GM19372 (cell line): ENCODE results near the gene CPS1.

Experiments used
- ATAC-seq: cut with Tn5 transposase; IDR thresholded peaks from one replicate; pipeline ENCODE4 v1.9.1; 2021; ENCODE audit warnings: mild to moderate bottlenecking, low read depth, moderate library complexity; ENCODE audit not compliant: unreplicated experiment

CPS1 gene

DNA sequence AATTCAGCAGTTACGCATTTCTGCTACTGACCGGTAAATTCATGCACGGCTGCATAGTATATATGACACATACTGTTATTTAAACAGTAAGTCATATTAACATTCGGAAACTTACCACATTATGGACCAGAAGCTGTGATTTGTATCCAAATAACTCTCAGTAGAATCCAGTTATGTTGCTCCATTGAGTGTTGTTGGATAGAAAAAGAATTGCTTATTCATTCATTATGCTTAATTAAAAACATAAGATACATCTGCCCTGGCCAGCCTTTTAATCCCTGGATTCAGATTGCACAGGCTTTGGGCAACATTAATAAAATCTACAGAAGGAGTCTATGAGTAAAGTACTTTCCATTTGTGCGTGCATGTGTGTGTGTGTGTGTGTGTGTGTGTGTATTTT, 111.3 kb downstream of the CPS1 start:
- ATAC-seq = no peak

DNA sequence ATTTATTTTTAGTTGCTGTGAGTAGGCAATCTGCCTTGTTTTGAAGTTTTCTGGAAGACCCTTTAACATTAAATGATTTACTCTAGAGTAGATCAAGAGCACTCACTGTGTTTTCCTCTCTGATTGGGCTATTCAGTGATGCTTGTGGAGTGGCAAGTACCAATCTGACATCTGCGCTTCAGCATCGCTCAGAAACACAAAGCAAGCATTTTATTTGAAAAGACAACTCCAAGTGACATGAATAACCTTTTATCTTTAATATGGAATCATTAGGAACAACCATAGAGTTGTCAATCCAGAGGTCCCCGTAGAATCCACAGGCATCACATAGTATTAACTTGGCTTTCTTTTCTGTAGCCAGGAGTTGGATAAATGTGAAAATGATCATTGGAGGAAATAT, 114.7 kb downstream of the CPS1 start:
- no peak for ATAC-seq

DNA sequence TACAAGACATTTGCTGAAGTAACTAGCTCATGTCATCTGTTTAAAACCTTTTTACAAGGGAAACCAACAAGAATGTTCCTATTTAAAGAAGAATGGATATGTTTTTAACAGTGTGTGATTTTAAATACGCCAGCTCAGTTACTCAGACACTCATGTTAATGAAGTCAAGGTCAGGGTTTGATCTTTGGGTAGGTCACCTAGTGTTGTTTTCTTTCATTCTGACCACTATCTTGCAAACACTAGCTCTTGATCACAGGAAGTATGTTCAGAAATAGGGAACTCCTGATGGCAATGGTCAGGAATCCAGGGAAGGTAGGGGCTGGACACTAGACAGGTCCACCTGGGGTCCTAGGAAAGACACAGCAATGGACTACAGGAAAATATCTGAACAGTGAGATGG, 116.7 kb downstream of the CPS1 start:
- no peak for ATAC-seq

DNA sequence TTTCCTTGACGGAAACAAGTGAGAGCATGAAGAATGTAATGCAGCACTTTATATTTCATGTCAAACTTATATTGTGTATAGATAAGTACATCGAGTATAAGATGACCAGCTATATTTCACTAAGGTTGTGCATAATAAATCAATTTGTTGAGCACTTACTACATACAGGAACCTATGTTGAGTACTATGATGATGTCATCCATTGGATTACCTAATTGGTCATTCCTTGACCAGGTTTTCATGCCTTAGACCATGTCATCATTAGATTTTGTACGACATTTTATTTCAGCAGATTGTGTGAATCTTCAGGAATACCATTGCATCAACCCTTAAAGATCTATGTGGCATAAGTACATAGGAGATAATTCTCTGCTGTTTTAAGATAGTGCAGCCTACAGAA, 119.7 kb downstream of the CPS1 start:
- no peak for ATAC-seq

DNA sequence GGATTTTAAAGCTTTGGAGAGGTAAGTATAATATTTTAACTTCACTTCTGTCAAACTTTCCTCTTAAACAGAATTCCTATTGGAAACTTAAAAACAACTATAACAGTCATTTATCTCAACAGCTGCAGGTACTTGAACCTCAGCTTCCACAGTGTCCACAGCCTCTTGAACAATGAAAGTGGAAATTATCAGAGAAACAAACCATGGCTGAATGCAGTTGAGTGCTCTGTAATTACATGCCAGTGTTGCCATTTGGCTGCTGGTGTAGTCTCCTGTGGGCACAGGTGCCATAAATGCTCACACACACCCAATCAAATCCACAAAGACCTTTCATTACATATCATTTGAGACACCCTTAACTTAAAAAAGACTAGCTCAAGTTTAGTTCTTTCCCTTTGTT, 125.1 kb downstream of the CPS1 start:
- no peak for ATAC-seq

DNA sequence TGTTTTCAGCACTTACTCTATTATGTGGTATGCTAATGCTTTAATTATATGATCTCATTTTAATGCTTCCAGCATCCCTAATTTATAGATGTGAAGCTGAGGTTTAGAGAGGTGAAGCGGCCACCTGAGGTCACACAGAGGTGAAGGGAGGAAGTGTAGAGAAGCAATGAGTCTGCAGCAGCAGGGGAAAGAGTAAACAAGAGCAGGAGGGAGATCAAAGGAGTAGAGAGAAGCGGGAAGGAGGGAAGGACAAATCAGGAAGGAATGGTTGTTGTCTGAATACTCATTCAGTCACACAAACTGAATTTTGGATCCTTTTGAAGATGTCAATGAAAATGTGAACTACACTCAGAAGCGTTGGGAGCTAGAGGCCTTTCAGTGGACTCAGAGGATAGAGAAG, 130.0 kb downstream of the CPS1 start:
- no peak for ATAC-seq

DNA sequence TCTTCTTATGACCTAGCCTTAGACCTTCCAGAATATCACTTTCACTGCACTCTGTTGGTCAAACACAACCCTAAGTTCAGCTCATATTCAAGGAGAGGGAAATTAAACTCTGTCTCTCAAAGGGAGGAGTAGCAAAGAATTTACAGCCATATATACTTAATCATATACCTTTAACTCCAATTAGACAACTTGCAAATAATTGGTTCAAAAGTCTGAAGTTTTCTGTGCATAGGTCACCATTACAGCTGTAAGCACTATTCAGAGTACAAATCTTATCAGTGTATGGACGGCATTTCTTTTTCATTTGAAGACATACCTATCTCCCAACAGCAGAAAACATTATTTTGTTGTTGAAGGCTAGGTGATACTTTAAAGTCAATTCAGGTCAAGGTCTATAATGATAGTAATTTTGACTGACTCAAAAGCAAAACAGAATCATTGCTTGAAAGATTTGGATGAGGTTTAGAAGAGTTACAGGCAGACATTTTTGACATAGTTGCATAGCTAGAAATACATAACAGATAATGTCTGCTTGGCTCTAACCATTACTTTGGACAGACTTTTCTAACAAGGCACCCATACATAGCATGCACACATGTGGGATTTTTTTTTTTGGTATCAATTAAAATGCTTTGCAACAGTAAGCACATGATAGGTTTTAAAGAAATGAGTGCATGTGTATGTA, 131.5 kb downstream of the CPS1 start:
- no peak for ATAC-seq

DNA sequence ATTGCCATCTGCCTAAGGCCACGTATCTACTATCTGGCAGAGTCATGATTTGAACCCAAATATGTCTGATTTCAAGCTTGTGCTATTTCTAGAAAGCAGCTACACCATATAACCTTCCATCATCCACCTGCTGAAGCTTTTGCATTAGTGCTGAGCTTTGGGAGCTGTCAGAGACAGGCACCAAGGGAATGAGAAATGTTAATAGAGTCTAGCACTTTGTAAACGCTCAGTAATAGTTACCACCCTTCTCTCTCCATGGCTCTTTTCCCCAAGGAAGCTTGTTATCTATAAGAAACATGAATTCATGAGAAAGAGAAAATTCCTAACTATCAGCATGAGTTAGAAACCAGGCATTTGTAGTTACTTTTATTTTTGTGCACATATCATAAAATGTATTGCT, 151.5 kb downstream of the CPS1 start:
- no peak for ATAC-seq

DNA sequence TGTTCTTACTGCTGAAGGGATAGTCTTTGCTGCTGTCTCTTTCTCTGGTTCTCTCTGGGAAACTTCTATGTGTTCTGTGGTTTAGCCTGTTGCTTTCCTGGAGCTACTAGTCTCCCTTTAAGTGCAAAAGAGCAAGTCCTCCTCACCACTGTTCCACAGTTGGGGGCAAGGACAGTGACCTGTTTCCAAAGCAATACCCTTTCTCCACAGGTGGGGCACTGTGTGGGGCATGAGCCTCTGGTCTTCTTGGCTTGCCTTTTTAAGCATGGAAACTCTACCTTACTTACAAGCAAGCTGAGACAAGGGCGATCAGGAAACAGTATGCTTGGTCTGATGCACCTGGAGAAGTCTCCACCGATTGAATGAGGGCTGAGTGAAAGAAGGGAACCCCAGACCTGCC, 156.7 kb downstream of the CPS1 start:
- no peak for ATAC-seq

DNA sequence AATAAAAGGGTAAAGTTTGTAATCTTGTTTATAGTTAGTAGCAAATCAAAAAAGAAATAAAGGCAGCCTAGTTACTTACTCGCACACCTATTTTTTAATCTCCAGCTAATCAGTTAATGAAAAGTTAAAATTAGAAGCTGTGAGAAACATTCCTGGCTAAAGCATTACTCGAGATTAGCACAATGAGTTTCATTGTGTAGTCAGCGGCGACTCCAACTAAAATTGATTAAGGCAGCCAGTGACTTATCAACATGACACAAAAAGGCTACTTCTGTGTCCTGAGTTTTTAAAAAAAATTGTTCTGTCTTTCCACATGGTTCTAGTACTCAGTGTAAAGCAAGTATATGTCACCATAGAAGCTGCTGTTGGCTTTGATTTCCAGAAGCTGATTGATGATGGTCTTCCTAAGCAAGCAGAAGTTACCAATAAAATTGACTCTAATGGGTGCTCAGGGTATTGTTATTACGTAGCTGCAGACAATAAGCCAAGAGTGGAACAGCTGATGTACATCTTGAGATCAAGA, 159.2 kb downstream of the CPS1 start:
- no peak for ATAC-seq

DNA sequence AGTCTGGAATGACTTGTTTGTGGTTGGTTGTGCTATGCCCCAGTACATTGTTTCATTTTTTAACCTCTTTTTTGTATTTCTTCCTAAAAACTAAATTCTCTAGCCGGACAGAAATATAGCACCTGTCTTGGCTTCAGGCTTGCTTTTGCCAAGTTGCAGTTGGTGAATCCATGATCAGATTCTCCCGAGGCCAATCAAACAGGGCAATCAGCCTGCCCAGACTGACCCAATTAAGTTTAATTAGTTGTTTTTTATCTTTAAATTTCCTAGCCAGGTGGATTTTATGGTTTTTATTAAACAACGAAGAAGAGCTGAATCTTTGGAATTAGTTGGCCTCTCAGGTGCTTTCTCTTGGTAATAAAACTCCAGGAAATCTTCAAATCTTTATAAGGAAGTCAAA, 162.1 kb downstream of the CPS1 start:
- ATAC-seq = no peak

DNA sequence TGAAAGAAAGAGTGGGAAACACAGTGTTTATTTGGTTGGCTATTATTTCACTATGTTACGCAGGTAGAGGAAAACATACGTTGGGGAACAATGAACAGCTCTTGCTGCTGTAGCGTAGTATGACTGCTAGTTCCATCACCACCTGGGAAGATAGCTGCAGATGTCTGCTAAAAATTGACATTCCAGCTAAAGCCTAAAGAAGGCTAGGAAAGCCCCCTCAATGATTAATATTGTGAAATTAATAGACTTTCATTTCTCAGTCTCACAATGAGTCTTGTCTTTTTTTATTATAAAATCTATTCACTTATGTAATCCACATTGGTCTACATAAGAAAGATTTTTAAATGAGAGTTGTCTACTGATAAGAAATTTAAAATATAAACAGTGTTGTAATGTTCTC, 165.7 kb downstream of the CPS1 start:
- ATAC-seq = no peak

DNA sequence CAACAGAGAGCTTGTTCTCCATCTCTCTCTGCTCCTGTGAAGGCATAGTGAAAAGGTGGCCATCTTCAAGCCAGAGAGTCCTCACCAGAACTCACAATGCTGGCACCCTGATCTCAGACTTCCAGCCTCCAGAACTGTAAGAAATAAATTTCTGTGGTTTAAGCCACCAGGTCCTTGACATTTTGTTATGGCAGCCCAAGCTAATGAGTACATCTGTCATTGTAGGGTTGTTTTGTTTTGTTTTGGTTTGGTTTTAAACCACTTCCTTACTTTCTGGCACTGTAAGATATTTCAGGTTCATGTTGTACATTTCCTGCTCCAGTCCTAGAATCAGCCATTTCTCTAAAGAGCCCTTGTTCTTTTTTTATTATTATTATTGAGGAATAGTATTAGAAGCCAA, 171.2 kb downstream of the CPS1 start:
- ATAC-seq = no peak
